HEK293 (cell line): Measurements from ENCODE around the gene SCAMP5.

Experiments used
- CTCF ChIA-PET: fragments of 350-600 bp; formaldehyde crosslinking; extraction: SDS; loops from one replicate; lab custom pipeline; 2021; ENCODE audit warnings: antibody characterized with exemption; lab: Yijun Ruan, JAX
- POLR2A ChIA-PET: fragments of 300-600 bp; formaldehyde crosslinking; extraction: SDS; loops from one replicate; lab custom pipeline; 2020; ENCODE audit warnings: antibody characterized with exemption, inconsistent platforms; lab: Yijun Ruan, JAX
- H3K27ac ChIP-seq: fragments of 200-500 bp; sonication (Bioruptor generic); 2 replicates; pipeline ENCODE4 v1.5.1; 2014; ENCODE audit warnings: low read depth, low read length, control low read depth, inconsistent platforms; ENCODE audit errors: extremely low read depth
- H3K36me3 ChIP-seq, 2 experiments: fragments of 200-500 bp in 1 of 2; sonication (Bioruptor generic) in 1 of 2; 1 replicate in 1 of 2; 2 replicates in 1 of 2; pipeline ENCODE4 v1.5.1; 2014 to 2017; ENCODE audit warnings: inconsistent platforms in 2 of 2, low read length in 2 of 2; ENCODE audit not compliant: control insufficient read depth in 2 of 2, insufficient read depth in 1 of 2
- H3K4me1 ChIP-seq: fragments of 200-500 bp; sonication (Bioruptor generic); 2 replicates; pipeline ENCODE4 v1.5.1; 2014; ENCODE audit warnings: mild to moderate bottlenecking, low read length, inconsistent platforms; ENCODE audit not compliant: control insufficient read depth, insufficient read depth
- H3K4me3 ChIP-seq: 2 replicates; pipeline ENCODE4 v1.5.1; 2011; ENCODE audit warnings: low read depth, mild to moderate bottlenecking, control low read depth, low read length, moderate library complexity
- H3K9me3 ChIP-seq: fragments of 200-500 bp; sonication (Bioruptor generic); 2 replicates; pipeline ENCODE4 v1.5.1; 2014; ENCODE audit warnings: low read depth, low read length, inconsistent platforms; ENCODE audit not compliant: control insufficient read depth, insufficient read depth
- AEBP2 ChIP-seq: fragments of 450-650 bp; formaldehyde crosslinking; IDR thresholded peaks from 2 replicates; pipeline ENCODE4 v1.5.1; 2016; ENCODE audit warnings: missing biosample characterization, missing genetic modification characterization, borderline replicate concordance
- EGR2 ChIP-seq: fragments of 450-650 bp; formaldehyde crosslinking; IDR thresholded peaks from 2 replicates; pipeline ENCODE4 v1.5.1; 2016; ENCODE audit warnings: low read depth, missing biosample characterization, missing genetic modification characterization
- GLI2 ChIP-seq: fragments of 450-650 bp; formaldehyde crosslinking; IDR thresholded peaks from 2 replicates; pipeline ENCODE4; 2017; ENCODE audit warnings: missing biosample characterization, missing genetic modification characterization, low read depth, borderline replicate concordance
- HIC1 ChIP-seq: fragments of 450-650 bp; formaldehyde crosslinking; IDR thresholded peaks from 2 replicates; pipeline ENCODE4 v1.5.1; 2016; ENCODE audit warnings: missing biosample characterization, missing genetic modification characterization
- KLF7 ChIP-seq: fragments of 450-650 bp; formaldehyde crosslinking; IDR thresholded peaks from 2 replicates; pipeline ENCODE4 v1.5.1; 2016; ENCODE audit warnings: missing biosample characterization, missing genetic modification characterization, borderline replicate concordance
- ZFP37 ChIP-seq: fragments of 450-650 bp; formaldehyde crosslinking; IDR thresholded peaks from 2 replicates; pipeline ENCODE4 v1.5.1; 2016; ENCODE audit warnings: missing biosample characterization, missing genetic modification characterization
- ZNF202 ChIP-seq: fragments of 450-650 bp; formaldehyde crosslinking; IDR thresholded peaks from 2 replicates; pipeline ENCODE4 v1.5.1; 2016; ENCODE audit warnings: missing biosample characterization, missing genetic modification characterization, borderline replicate concordance
- ZNF26 ChIP-seq: fragments of 450-650 bp; formaldehyde crosslinking; IDR thresholded peaks from 2 replicates; pipeline ENCODE4 v1.5.1; 2016; ENCODE audit warnings: missing biosample characterization, missing genetic modification characterization
- ZNF37A ChIP-seq: fragments of 450-650 bp; IDR thresholded peaks from 2 replicates; pipeline ENCODE4 v1.5.1; 2018; ENCODE audit warnings: missing biosample characterization, missing genetic modification characterization
- ZNF600 ChIP-seq: fragments of 450-650 bp; formaldehyde crosslinking; IDR thresholded peaks from 2 replicates; pipeline ENCODE4 v1.5.1; 2016; ENCODE audit warnings: missing biosample characterization, missing genetic modification characterization
- ZNF626 ChIP-seq: fragments of 450-650 bp; sonication (Bioruptor Pico); formaldehyde crosslinking; IDR thresholded peaks from 2 replicates; pipeline ENCODE4 v1.5.1; 2018; ENCODE audit warnings: missing biosample characterization, missing genetic modification characterization, inconsistent platforms
- ZSCAN4 ChIP-seq: fragments of 450-650 bp; formaldehyde crosslinking; IDR thresholded peaks from 2 replicates; pipeline ENCODE4 v1.5.1; 2017; ENCODE audit warnings: missing biosample characterization, missing genetic modification characterization

SCAMP5 gene

GRCh38 chr15:75001310-75001709 lies 5.9 kb downstream of the SCAMP5 start:
- Histone ChIP-seq H3K27ac (no peak overlapping the region), H3K9me3 (no peaks in the 10 kb centered on the region), H3K36me3 (no peaks in the 10 kb centered on the region), H3K4me3 (no peak overlapping the region), H3K4me1 (no peaks in the 10 kb centered on the region)
- POLR2A ChIA-PET: interaction anchor here (0.6 to 1.5 kb wide), 5 partner anchors 22 to 177 kb away, joined by 3 to 8 read pairs (median 3); partner anchors contain the start of genes FAM219B and PPCDC
- TF ChIP-seq ZFP37 (tag by site-specific recombination): no peak
- TF ChIP-seq ZNF37A: no peak
- CTCF ChIA-PET: interaction anchor here (0.6 to 0.7 kb wide), 3 partner anchors 13 to 352 kb away, joined by 3 to 8 read pairs (median 3); no protein-coding TSS in a partner anchor

- no peaks in the 10 kb centered on the region for H3K36me3 ChIP-seq
- CTCF ChIA-PET: no interaction called here
Measured at GRCh38 chr15:75002398-75002797, 7.0 kb downstream of the SCAMP5 start.

DNA sequence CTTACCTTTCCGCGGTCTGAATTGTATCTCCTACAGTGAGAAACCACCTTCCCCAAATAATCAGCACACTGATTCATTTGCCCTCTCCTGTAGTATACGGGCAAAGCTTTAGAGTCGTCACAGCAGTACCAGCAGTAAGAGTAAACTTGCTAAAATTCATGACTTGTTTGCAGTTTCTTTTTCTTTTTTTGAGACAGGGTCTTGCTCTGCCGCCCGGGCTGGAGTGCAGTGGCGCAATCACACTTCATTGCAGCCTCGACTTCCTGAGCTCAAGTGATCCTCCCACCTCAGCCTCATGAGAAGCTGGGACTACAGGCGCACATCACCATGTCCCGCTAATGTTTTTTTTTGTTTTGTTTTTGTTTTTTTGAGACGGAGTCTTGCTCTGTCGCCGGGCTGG lies 11.9 kb downstream of the SCAMP5 start:
- H3K4me1 ChIP-seq: no peaks in the 10 kb centered on the region
- CTCF ChIA-PET: interaction anchor here (0.6 kb wide), 2 partner anchors 28 to 625 kb away, joined by 3 read pairs; no protein-coding TSS in a partner anchor
- no peaks in the 10 kb centered on the region for H3K9me3 ChIP-seq

More at GRCh38 chr15:75002398-75002797, 7.0 kb downstream of the SCAMP5 start:
- H3K27ac ChIP-seq: no peak overlapping the region
- H3K9me3 ChIP-seq: no peaks in the 10 kb centered on the region
- H3K4me3 ChIP-seq: no peak overlapping the region
- TF ChIP-seq ZNF26 (tag by site-specific recombination): no peak
- POLR2A ChIA-PET: interaction anchor here (0.7 to 1.2 kb wide), 2 partner anchors 21 to 307 kb away, joined by 3 read pairs; partner anchors contain the start of genes EDC3 and PPCDC
- H3K4me1 ChIP-seq: no peaks in the 10 kb centered on the region

DNA sequence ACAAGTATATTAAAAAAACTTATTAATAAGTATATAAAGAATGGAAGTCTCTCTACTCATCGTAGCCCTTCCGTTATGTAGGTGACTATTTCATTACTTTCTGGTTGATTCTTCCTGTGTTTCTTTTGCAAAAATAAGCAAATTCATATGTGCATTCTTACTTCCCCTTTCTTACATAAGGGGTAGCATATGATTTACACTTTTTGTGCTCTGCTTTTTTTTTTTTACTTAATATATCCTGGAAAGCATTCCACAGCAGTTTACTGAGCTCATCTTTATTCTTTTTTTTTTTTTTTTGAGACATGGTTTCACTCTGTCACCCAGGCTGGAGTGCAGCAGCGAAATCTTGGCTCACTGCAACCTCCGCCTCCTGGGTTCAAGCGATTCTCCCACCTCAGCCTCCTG lies 12.9 kb downstream of the SCAMP5 start:
- no peak for TF ChIP-seq ZSCAN4 (tag by site-specific recombination)
- no peak for TF ChIP-seq ZNF202 (tag by site-specific recombination)
- no peak for TF ChIP-seq EGR2 (tag by site-specific recombination)
- no peak for TF ChIP-seq KLF7 (tag by site-specific recombination)
- no peak for TF ChIP-seq GLI2
- no peak for TF ChIP-seq ZNF626
- TF ChIP-seq HIC1 (tag by site-specific recombination): no peak
- no peak for TF ChIP-seq ZNF600 (tag by site-specific recombination)
- ChIA-PET CTCF (interaction anchor here (0.7 kb wide), 1 partner anchor 21 kb away, joined by 5 read pairs; no protein-coding TSS in a partner anchor), POLR2A (no interaction called here)
- H3K4me3 ChIP-seq: no peak overlapping the region
- no peaks in the 10 kb centered on the region for H3K9me3 ChIP-seq
- no peaks in the 10 kb centered on the region for H3K4me1 ChIP-seq
- no peak overlapping the region for H3K27ac ChIP-seq
- no peaks in the 10 kb centered on the region for H3K36me3 ChIP-seq

More for the DNA sequence above, 11.9 kb downstream of the SCAMP5 start:
- no peaks in the 10 kb centered on the region for H3K36me3 ChIP-seq
- H3K27ac ChIP-seq: no peak overlapping the region
- POLR2A ChIA-PET: interaction anchor here (0.6 kb wide), 1 partner anchor 229 kb away, joined by 3 read pairs; no protein-coding TSS in a partner anchor
- no peak overlapping the region for H3K4me3 ChIP-seq
- no peak for TF ChIP-seq ZNF202 (tag by site-specific recombination)
- 0 out of 2 replicates have a peak, but pooled peaks have one; percentile 20 for TF ChIP-seq ZNF600 (tag by site-specific recombination)
- no peak for TF ChIP-seq AEBP2 (tag by site-specific recombination)
